Thoracic aorta endothelial cell (primary cell): Measurements from ENCODE around the gene PLPP7. TPM values are rescaled to one million over a fixed set of nuclear protein-coding genes. Genes with fewer than 3 reads are reported as not detected.

ENCODE experiments used
- total RNA-seq: library from RNA; depleted of rRNA; stranded (reverse); fragments of >200 nt; gene quantifications from 2 replicates; pipeline ENCODE4 v1.2.3, GENCODE V29; 2012

Gene PLPP7
- 0.65 and 2.7 TPM in 2 replicates for total RNA-seq

GRCh38 chr9:131289301-131290035 is at the start of gene PLPP7:
PLPP7 (plus strand) TSS chr9:131289723; CDS start chr9:131289998, 275 bp downstream.

GRCh38 chr9:131276094-131276888 is 13.2 kb upstream of the PLPP7 start, which contains the start of gene FAM78A:
FAM78A (minus strand) TSS chr9:131276510; CDS start chr9:131276179, 331 bp downstream.

Other genes with a start within 250 kb of the PLPP7 start
- 41.5 and 49.5 TPM in 2 replicates for gene AIF1L, start 193.2 kb upstream of the PLPP7 start, total RNA-seq
- 31.1 and 34.1 TPM in 2 replicates for gene NUP214, start 164.1 kb upstream of the PLPP7 start, total RNA-seq
- gene FAM78A, start 13.2 kb upstream of the PLPP7 start, total RNA-seq: 4.7 and 5.7 TPM in 2 replicates
- 139 and 164 TPM in 2 replicates for gene PRRC2B, start 104.4 kb downstream of the PLPP7 start, total RNA-seq
- 22.1 and 25.6 TPM in 2 replicates for gene POMT1, start 213.2 kb downstream of the PLPP7 start, total RNA-seq
- gene UCK1, start 241.5 kb downstream of the PLPP7 start, total RNA-seq: 14.4 and 15.4 TPM in 2 replicates